Activated CD4-positive, alpha-beta T cell treated with anti-CD3 and anti-CD28 coated beads for 24 hours (primary cell): ENCODE measurements around the gene SLC24A5.

Experiments
- DNase-seq, 2 donors: peaks; one replicate each; pipeline ENCODE4 v3.0.0-alpha.2; 2020; ENCODE audit warnings: low read depth in 2 of 2

The SLC24A5 gene

DNA sequence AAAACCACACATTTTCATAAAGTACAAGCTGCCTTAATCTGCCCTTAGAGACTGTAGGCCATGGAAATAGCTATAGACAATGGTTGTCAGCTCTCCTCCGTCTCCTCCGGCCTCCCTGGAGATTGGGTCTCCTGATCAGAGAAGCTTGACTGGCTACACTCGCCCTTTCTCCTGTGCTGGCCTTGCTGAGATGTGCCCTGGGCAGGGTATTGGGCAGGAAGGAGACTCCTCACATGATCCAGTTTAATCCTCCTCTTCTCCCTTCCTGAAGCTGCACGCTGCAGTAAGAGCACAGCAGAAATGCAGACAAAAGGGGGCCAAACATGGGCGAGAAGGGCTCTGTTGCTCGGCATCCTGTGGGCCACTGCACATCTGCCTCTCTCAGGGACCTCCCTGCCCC is at the start of gene SLC24A5:
SLC24A5 (plus strand) TSS at position 246 of the 400 bp plus-strand sequence; CDS start at position 301, 55 bp downstream.
- no peak for DNase-seq

DNA sequence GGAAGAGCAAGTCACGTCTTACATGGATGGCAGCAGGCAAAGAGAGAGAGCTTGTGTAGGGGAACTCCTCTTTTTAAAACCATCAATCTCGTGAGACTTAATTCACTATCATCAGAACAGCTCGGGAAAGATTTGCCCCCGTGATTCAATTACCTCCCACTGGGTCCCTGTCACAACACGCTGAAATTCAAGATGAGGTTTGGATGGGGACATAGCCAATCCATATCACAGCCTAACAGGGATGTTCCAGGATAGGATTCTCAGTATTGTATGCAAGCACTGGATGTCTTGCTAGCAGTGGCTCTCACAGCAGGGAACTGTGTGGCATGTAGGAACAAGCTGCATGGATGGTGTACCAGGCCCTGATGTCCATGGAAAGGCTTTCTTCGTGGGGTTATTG is 47.8 kb upstream of the SLC24A5 start:
- no peak for DNase-seq

- DNase-seq: no peak
Observed at GRCh38 chr15:48073881-48074280, 46.9 kb upstream of the SLC24A5 start.

- DNase-seq: no peak
Observed at GRCh38 chr15:48076454-48076853, 44.3 kb upstream of the SLC24A5 start.

DNA sequence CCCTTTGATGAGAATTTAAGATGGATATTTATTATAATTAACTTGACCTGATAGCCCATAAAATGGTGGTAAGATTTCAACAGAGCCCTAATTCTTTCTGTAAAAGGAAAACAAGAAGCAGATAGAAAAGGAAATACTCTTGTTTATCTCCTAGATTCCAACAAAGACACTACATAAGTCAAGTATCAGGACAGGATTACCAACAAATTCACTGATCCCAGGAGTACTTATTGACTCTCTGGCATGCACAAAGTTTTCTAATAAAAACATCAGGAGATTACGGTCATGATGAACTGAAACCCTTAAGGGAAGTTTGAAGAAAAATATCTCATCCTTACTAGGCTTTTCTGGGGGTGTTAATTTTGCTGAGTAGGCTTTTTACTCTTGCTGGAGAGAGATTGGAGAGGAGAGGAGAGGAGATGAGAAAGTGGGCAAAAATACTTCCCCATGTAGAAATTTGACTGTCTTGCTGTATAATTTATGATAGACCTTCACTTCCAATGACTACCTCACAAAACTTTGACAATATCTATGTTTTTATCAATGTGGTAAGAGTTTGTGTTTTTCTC is 43.1 kb upstream of the SLC24A5 start:
- no peak for DNase-seq

- no peak for DNase-seq
Observed at GRCh38 chr15:48084759-48085590, 35.8 kb upstream of the SLC24A5 start.

DNA sequence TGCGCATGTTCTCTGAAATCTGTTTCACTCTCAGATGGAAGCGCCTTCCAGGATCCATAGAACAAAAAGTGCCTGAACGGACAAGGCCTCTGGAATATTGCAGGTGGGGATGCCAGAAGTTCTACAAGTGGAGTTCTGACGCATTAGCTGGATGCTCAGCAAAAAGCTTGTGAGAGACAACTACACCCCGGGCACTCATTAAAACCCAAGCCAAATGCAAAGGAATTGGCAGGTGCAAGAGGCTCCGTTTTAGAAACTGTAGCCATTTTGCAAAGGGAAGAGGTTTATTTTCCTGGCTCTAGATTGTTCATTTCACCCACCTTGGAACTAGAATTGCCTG is 35.2 kb upstream of the SLC24A5 start:
- DNase-seq: no peak

DNA sequence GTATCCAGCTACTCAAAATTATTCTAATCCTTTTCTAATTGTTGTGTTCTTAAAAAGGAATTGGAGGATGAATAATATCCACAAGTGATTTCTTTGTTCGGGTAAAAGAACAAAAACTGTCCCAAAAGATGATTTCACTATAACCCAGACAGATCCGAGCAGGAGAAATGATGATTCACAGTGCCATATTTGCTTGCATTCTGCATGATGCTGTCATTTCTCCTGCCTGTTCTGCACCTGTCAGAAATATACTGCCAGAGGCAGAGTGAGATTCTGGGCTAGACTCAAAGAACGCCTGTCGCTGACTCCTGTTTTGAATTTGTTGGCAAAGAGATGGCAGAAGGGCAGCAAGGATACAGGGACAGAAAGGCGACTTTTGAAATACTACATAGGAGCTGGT is 34.7 kb upstream of the SLC24A5 start:
- DNase-seq: no peak

- DNase-seq: no peak
Observed at GRCh38 chr15:48086576-48086975, 34.2 kb upstream of the SLC24A5 start.

GRCh38 chr15:48087844-48088243 is 32.9 kb upstream of the SLC24A5 start:
- DNase-seq: no peak

DNA sequence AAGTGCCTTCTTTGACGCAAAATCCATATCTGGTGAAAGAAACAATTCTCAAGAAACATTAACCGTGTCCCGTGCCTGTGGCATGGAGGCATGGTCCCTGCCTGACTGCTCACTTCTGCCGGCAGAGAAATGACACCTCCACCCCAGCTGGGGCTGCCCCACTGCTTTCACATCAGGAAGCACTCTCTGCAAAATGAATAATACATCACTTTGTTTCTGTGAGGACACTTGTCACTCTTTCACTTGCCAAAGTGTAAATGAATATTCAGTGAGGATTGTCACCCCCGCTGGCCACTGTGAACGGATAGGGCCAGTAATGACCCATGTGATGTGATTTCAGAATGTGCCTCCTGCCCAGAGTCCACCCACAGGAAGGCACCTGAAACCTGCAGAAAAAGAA is 31.1 kb upstream of the SLC24A5 start:
- DNase-seq: no peak

DNA sequence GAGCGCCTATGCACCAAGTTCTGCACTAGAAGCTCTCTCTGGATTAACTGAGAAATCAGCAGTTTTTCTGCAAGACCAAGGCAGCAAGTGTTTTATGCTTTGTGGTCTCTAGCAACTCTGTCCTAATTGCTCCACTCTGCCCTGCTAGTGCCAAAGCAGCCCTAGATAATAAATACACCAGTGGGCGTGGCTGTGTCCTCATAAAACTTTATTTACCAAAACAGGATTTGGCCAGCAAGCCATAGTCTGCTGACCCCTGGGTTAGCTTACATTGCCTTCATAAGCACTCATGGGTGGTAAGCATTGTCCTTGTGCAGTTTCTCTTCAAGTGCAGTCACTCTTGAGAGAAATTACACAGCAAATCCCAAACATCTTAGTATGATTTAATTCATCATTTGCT is 30.7 kb upstream of the SLC24A5 start:
- DNase-seq: no peak

DNA sequence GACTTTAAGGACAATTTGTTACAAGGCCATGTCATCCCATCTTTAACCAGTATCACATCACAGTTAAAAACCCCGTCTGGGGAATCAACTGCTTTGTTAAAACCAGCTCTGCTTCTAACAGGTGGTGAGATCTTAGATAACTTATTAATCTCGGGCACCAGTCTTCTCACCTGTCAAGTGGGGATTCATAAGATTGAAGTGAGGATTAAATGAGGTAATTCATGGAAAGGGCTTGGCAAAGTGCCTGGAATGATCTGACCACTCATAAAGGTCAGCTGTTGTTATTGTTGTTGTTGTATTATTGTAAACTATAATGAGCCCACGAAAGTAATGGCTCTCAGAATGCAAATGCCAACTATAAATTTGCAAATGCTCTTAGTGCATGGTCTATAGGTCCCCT is 30.1 kb upstream of the SLC24A5 start:
- no peak for DNase-seq

DNA sequence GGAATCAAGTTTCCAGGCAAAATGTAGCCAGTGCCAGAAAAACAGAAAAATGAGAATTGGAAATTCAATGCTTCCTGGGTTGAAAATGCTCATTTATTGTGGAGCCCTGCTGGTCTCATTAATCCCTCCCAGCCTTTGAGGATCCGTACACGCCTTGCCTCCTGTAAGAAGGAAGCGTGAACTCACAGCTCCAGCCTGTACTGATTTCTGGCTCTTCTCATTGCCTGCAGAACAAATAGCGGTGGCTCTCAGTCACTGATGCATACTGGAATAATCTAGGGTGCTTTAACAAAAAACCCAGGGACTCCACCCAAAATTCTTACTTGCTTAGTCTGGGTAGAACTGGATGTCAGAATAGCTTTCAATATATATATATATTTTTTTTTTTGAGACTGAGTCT is 29.3 kb upstream of the SLC24A5 start:
- no peak for DNase-seq

GRCh38 chr15:48096355-48096786 is 24.4 kb upstream of the SLC24A5 start:
- no peak for DNase-seq

DNA sequence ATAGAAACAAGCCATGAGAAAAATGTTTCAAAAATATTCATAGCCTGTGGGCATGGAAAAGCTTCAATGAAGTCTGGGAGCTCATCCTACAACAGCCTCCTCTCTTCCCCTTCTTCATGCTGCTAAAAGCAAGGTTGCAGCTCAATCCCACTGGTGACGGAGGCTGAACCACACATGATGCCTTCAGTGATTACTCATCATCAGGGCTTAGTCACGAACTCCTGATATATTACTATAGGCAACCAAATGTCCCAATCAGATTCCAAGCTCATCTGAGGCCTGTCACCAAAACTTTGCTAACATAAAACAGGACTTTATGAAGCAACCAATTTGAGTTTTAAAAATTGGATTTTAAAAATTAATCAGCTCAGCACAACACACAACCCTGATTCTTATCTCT is 24.0 kb upstream of the SLC24A5 start:
- no peak for DNase-seq

- no peak for DNase-seq
Observed at GRCh38 chr15:48097264-48097663, 23.5 kb upstream of the SLC24A5 start.

GRCh38 chr15:48101376-48101961 is 19.3 kb upstream of the SLC24A5 start:
- DNase-seq: no peak

GRCh38 chr15:48102167-48102566 is 18.6 kb upstream of the SLC24A5 start:
- no peak for DNase-seq

DNA sequence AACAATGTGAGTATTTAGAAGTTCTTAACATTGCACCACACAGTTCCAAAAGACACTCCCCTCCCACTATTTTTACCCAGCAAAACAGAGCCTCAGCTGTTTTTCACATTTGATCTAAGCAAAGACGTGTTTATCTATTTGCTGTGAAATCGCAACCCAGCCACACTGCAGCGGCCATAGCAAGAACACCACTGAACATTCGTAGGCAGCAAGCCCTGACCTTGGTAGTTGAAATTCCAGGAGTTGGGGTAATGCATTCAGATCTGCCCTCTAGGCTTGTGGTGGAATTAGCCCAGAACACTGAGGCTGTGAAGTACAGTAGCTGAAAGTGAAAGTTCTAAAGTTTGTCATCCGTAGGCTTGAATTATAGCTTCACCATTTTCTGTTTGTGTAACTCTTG is 17.1 kb upstream of the SLC24A5 start:
- DNase-seq: no peak

GRCh38 chr15:48105936-48106335 is 14.9 kb upstream of the SLC24A5 start:
- DNase-seq: no peak

DNA sequence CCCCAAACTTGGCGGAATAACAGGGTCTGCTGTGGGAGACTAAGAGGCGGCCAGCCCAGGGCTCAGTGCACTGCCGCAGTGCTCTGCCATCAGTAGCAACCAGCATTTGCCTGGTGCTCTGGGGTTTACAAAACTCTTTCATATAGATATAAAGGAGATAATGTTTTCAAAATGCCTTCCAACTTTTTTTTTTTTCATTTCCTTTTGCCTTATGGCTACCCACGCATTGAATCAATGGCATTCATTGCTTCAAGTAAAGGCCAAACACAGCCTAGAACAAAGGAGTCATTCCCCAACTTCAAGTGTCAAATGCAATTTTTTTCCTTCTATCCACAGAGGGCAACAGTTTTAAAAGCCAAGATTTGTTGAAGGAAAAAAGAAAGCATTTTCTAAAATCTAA is 11.6 kb upstream of the SLC24A5 start:
- no peak for DNase-seq

DNA sequence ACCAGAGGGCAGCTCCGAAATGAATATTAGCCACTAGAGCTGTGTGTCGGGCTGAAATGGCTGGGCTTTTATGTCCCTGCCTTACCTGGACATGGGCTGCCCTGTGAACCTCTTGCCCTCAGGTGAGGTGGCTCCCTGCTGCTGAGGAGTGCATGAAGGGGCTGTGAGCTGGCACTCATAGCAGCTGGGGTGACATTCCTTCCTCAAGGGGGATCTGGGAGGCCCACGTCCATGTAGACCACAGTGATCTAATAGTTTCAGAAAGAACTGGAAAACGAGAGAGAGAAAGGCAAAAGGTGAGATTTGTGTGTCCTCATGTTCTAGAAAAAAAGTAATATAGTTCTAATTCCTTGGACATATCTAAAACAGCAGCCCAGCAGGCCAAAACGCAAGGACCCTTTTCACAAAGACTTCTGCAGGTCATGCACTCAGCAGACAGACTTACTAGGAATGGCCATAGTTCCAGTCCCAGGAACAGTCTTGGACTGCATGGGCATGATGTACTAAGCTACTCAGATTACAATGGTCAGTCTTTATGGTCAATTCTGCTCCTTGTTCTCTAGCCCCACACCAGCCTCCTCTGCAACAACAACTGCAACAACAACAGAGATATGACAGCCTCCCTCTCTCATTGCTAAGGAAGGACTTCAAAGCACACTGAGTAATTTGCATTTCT is 10.8 kb upstream of the SLC24A5 start:
- DNase-seq: no peak
